Endothelial cell (in vitro differentiated cells): Measurements from ENCODE around the gene SNX14. TPM values are rescaled to one million over a fixed set of nuclear protein-coding genes. Genes with fewer than 3 reads are reported as not detected.

ENCODE experiments used
- DNase-seq: peaks from one replicate; pipeline ENCODE4 v3.0.0; 2021; ENCODE audit warnings: low spot score
- H3K27ac Mint-ChIP-seq: one replicate; pipeline ENCODE4 v1.8.0; 2021; ENCODE audit warnings: mixed read lengths, inconsistent platforms; ENCODE audit not compliant: unreplicated experiment
- H3K27me3 Mint-ChIP-seq: one replicate; pipeline ENCODE4 v1.8.0; 2021; ENCODE audit warnings: mild to moderate bottlenecking, moderate library complexity, mixed read lengths, inconsistent platforms; ENCODE audit not compliant: unreplicated experiment
- H3K36me3 Mint-ChIP-seq: one replicate; pipeline ENCODE4 v1.8.0; 2021; ENCODE audit warnings: mild to moderate bottlenecking, low read depth, mixed read lengths, inconsistent platforms; ENCODE audit not compliant: unreplicated experiment
- H3K4me1 Mint-ChIP-seq: one replicate; pipeline ENCODE4 v1.8.0; 2021; ENCODE audit warnings: mild to moderate bottlenecking, mixed read lengths, inconsistent platforms; ENCODE audit not compliant: unreplicated experiment
- H3K4me3 Mint-ChIP-seq: one replicate; pipeline ENCODE4 v1.8.0; 2021; ENCODE audit warnings: mild to moderate bottlenecking, mixed read lengths, inconsistent platforms; ENCODE audit not compliant: unreplicated experiment
- H3K9me3 Mint-ChIP-seq: one replicate; pipeline ENCODE4 v1.8.0; 2021; ENCODE audit warnings: mixed read lengths, inconsistent platforms; ENCODE audit not compliant: unreplicated experiment
- CTCF ChIP-seq: fragments of 200-600 bp; sonication (generic); IDR thresholded peaks from one replicate; pipeline ENCODE4 v1.5.0; 2021; ENCODE audit warnings: antibody characterized with exemption; ENCODE audit not compliant: unreplicated experiment
- total RNA-seq: library from RNA; stranded (reverse); fragmentation: NEBNext Ultra II Directional; extraction: Animal tissue kit (Norgen Biotek cat#: 25700); gene quantifications from one replicate; pipeline ENCODE4 v1.2.1, GENCODE V29; 2021; ENCODE audit not compliant: unreplicated experiment

The SNX14 gene
- total RNA-seq, 1 donor from 2014 or later = 121 TPM

- no peak for DNase-seq
- Mint-ChIP-seq H3K4me1 (peaks cover 7% of the 10 kb centered on the region), H3K27me3 (peaks cover 3% of the 10 kb centered on the region), H3K27ac (no peak overlapping the region), H3K4me3 (no peak overlapping the region), H3K36me3 (no peaks in the 10 kb centered on the region), H3K9me3 (no peaks in the 10 kb centered on the region)
- TF ChIP-seq CTCF = no peak
Measured at GRCh38 chr6:85483846-85484245, 109.8 kb downstream of the SNX14 start.

- Mint-ChIP-seq H3K27ac (no peak overlapping the region), H3K27me3 (peaks cover 3% of the 10 kb centered on the region), H3K9me3 (no peaks in the 10 kb centered on the region), H3K4me3 (no peak overlapping the region), H3K36me3 (no peaks in the 10 kb centered on the region), H3K4me1 (peaks cover 7% of the 10 kb centered on the region)
- TF ChIP-seq CTCF = peak; percentile 100
- DNase-seq = peak; percentile 91
Measured at GRCh38 chr6:85482905-85483700, 110.6 kb downstream of the SNX14 start.

- Mint-ChIP-seq H3K4me1 (peaks cover 6% of the 10 kb centered on the region), H3K9me3 (no peaks in the 10 kb centered on the region), H3K27ac (no peak overlapping the region), H3K4me3 (no peak overlapping the region), H3K36me3 (no peaks in the 10 kb centered on the region), H3K27me3 (peaks cover 3% of the 10 kb centered on the region)
- no peak for TF ChIP-seq CTCF
- DNase-seq = no peak
Measured at GRCh38 chr6:85482206-85482904, 111.3 kb downstream of the SNX14 start.

- Mint-ChIP-seq H3K27me3 (no peaks in the 10 kb centered on the region), H3K4me1 (peaks cover 3% of the 10 kb centered on the region), H3K9me3 (no peaks in the 10 kb centered on the region), H3K4me3 (no peak overlapping the region), H3K36me3 (peaks cover 9% of the 10 kb centered on the region), H3K27ac (no peak overlapping the region)
- DNase-seq = no peak
- no peak for TF ChIP-seq CTCF
Measured at GRCh38 chr6:85479208-85479607, 114.5 kb downstream of the SNX14 start.

- Mint-ChIP-seq H3K4me1 (no peaks in the 10 kb centered on the region), H3K4me3 (no peak overlapping the region), H3K27ac (no peak overlapping the region), H3K36me3 (peaks cover 9% of the 10 kb centered on the region), H3K9me3 (no peaks in the 10 kb centered on the region), H3K27me3 (no peaks in the 10 kb centered on the region)
- DNase-seq = no peak
- TF ChIP-seq CTCF = no peak
Measured at GRCh38 chr6:85476532-85476931, 117.1 kb downstream of the SNX14 start.
